Progenitor cell of endocrine pancreas (in vitro differentiated cells): ENCODE results near the gene TJP3. TPM values are rescaled to one million over a fixed set of nuclear protein-coding genes. Genes with fewer than 3 reads are reported as not detected.

Experiments
- DNase-seq: peaks from one replicate; pipeline ENCODE4 v3.0.0; 2021; ENCODE audit warnings: low spot score; ENCODE audit not compliant: unreplicated experiment
- H3K27ac Mint-ChIP-seq: 2 replicates; pipeline ENCODE4 v1.8.0; 2021; ENCODE audit warnings: mild to moderate bottlenecking, moderate library complexity, mixed read lengths
- H3K27me3 Mint-ChIP-seq: 2 replicates; pipeline ENCODE4 v1.8.0; 2021; ENCODE audit warnings: mixed read lengths
- H3K36me3 Mint-ChIP-seq: 2 replicates; pipeline ENCODE4 v1.8.0; 2022; ENCODE audit warnings: mixed read lengths; ENCODE audit not compliant: insufficient read depth
- H3K4me1 Mint-ChIP-seq: 2 replicates; pipeline ENCODE4 v1.8.0; 2021; ENCODE audit warnings: low read depth, mixed read lengths
- H3K4me3 Mint-ChIP-seq: 2 replicates; pipeline ENCODE4 v1.8.0; 2021; ENCODE audit warnings: low read depth, mild to moderate bottlenecking, moderate library complexity, mixed read lengths
- H3K9me3 Mint-ChIP-seq: 2 replicates; pipeline ENCODE4 v1.8.0; 2021; ENCODE audit warnings: low read depth, mixed read lengths
- CTCF ChIP-seq: fragments of 200-600 bp; sonication (generic); IDR thresholded peaks from one replicate; pipeline ENCODE4 v1.5.0; 2021; ENCODE audit warnings: antibody characterized with exemption, mild to moderate bottlenecking; ENCODE audit not compliant: unreplicated experiment
- total RNA-seq: library from RNA; stranded (reverse); gene quantifications from 2 replicates; pipeline ENCODE4 v1.2.1, GENCODE V29; 2021

Gene TJP3
- total RNA-seq, 1 donor from 2014 or later: 40.7 TPM

GRCh38 chr19:3730457-3730958, 22.3 kb downstream of the TJP3 start:
- Mint-ChIP-seq H3K27ac (no peak overlapping the region), H3K9me3 (no peaks in the 10 kb centered on the region), H3K4me1 (no peaks in the 10 kb centered on the region)

GRCh38 chr19:3732108-3732507, 23.9 kb downstream of the TJP3 start:
- H3K36me3 Mint-ChIP-seq: peaks cover 8% of the 10 kb centered on the region
- no peak overlapping the region for H3K27ac Mint-ChIP-seq
- no peak for DNase-seq
- no peak overlapping the region for H3K4me3 Mint-ChIP-seq
- H3K4me1 Mint-ChIP-seq: no peaks in the 10 kb centered on the region
- no peaks in the 10 kb centered on the region for H3K9me3 Mint-ChIP-seq
- no peaks in the 10 kb centered on the region for H3K27me3 Mint-ChIP-seq
- no peak for TF ChIP-seq CTCF

More at GRCh38 chr19:3730457-3730958, 22.3 kb downstream of the TJP3 start:
- Mint-ChIP-seq H3K27me3 (no peaks in the 10 kb centered on the region), H3K4me3 (no peak overlapping the region), H3K36me3 (peaks cover 7% of the 10 kb centered on the region)
- DNase-seq: no peak
- no peak for TF ChIP-seq CTCF

- Mint-ChIP-seq H3K36me3 (peaks cover 12% of the 10 kb centered on the region), H3K27me3 (no peaks in the 10 kb centered on the region), H3K27ac (no peak overlapping the region), H3K4me1 (no peaks in the 10 kb centered on the region), H3K9me3 (no peaks in the 10 kb centered on the region), H3K4me3 (no peak overlapping the region)
- no peak for DNase-seq
- TF ChIP-seq CTCF: no peak
Measured at GRCh38 chr19:3733549-3734309, 25.5 kb downstream of the TJP3 start.

GRCh38 chr19:3734310-3734600, 26.1 kb downstream of the TJP3 start:
- no peaks in the 10 kb centered on the region for H3K27me3 Mint-ChIP-seq
- no peak overlapping the region for H3K4me3 Mint-ChIP-seq
- H3K36me3 Mint-ChIP-seq: peaks cover 12% of the 10 kb centered on the region
- H3K27ac Mint-ChIP-seq: no peak overlapping the region
- no peak for DNase-seq
- no peak for TF ChIP-seq CTCF
- no peaks in the 10 kb centered on the region for H3K9me3 Mint-ChIP-seq
- H3K4me1 Mint-ChIP-seq: no peaks in the 10 kb centered on the region

- no peaks in the 10 kb centered on the region for H3K4me1 Mint-ChIP-seq
- no peak overlapping the region for H3K27ac Mint-ChIP-seq
- no peak for DNase-seq
- no peak overlapping the region for H3K4me3 Mint-ChIP-seq
- TF ChIP-seq CTCF: no peak
- H3K9me3 Mint-ChIP-seq: no peaks in the 10 kb centered on the region
- peaks cover 9% of the 10 kb centered on the region for H3K36me3 Mint-ChIP-seq
- no peaks in the 10 kb centered on the region for H3K27me3 Mint-ChIP-seq
Measured at GRCh38 chr19:3736106-3736724, 28.0 kb downstream of the TJP3 start.
